ENCODE results near the gene SHKBP1. TPM values are rescaled to one million over a fixed set of nuclear protein-coding genes. Genes with fewer than 3 reads are reported as not detected.

The SHKBP1 gene
- total RNA-seq, 1 donor from 2014 or later, result 170 TPM

GRCh38 chr19:40600570-40601133 lies 24.0 kb downstream of the SHKBP1 start:
- H3K9me3 Mint-ChIP-seq (ENCODE audit: unreplicated experiment), result no peaks in the 10 kb centered on the region
- DNase-seq, result no peak
- H3K27me3 Mint-ChIP-seq (ENCODE audit: unreplicated experiment), result peaks cover 25% of the 10 kb centered on the region
- H3K27ac Mint-ChIP-seq (ENCODE audit: unreplicated experiment), result no peak overlapping the region
- TF ChIP-seq CTCF (IDR thresholded peaks at IDR 0.05; ENCODE audit: partially characterized antibody, unreplicated experiment), result no peak
- H3K4me3 Mint-ChIP-seq (ENCODE audit: unreplicated experiment), result peak overlapping the region; percentile 79
- H3K4me1 Mint-ChIP-seq (ENCODE audit: low read depth, unreplicated experiment), result peaks cover 16% of the 10 kb centered on the region
- no peaks in the 10 kb centered on the region for H3K36me3 Mint-ChIP-seq (ENCODE audit: unreplicated experiment)

- DNase-seq, result peak; percentile 56
- no peak within 1 kb of the TSS for H3K27ac Mint-ChIP-seq (ENCODE audit: unreplicated experiment)
- H3K4me3 Mint-ChIP-seq (ENCODE audit: unreplicated experiment), result peak within 1 kb of the TSS; percentile 79
- H3K4me1 Mint-ChIP-seq (ENCODE audit: low read depth, unreplicated experiment), result peaks cover 18% of the 10 kb centered on the region
- H3K9me3 Mint-ChIP-seq (ENCODE audit: unreplicated experiment), result peaks cover 3% of the 10 kb centered on the region
- H3K27me3 Mint-ChIP-seq (ENCODE audit: unreplicated experiment), result peaks cover 24% of the 10 kb centered on the region
- H3K36me3 Mint-ChIP-seq (ENCODE audit: unreplicated experiment), result no peaks in the 10 kb centered on the region
- TF ChIP-seq CTCF (IDR thresholded peaks at IDR 0.05; ENCODE audit: partially characterized antibody, unreplicated experiment), result no peak
Measured at GRCh38 chr19:40601134-40601974, 24.7 kb downstream of the SHKBP1 start, which contains the start of gene LTBP4. Gene LTBP4 (plus strand): TSS chr19:40601369. CDS start chr19:40601388, 19 bp downstream.

GRCh38 chr19:40603071-40603388 lies 26.4 kb downstream of the SHKBP1 start:
- H3K4me3 Mint-ChIP-seq (ENCODE audit: unreplicated experiment), result peak overlapping the region; percentile 65
- peaks cover 14% of the 10 kb centered on the region for H3K4me1 Mint-ChIP-seq (ENCODE audit: low read depth, unreplicated experiment)
- peaks cover 26% of the 10 kb centered on the region for H3K27me3 Mint-ChIP-seq (ENCODE audit: unreplicated experiment)
- DNase-seq, result no peak
- H3K36me3 Mint-ChIP-seq (ENCODE audit: unreplicated experiment), result no peaks in the 10 kb centered on the region
- no peak overlapping the region for H3K27ac Mint-ChIP-seq (ENCODE audit: unreplicated experiment)
- H3K9me3 Mint-ChIP-seq (ENCODE audit: unreplicated experiment), result peaks cover 5% of the 10 kb centered on the region
- no peak for TF ChIP-seq CTCF (IDR thresholded peaks at IDR 0.05; ENCODE audit: partially characterized antibody, unreplicated experiment)

GRCh38 chr19:40603389-40604170 lies 26.9 kb downstream of the SHKBP1 start:
- H3K27ac Mint-ChIP-seq (ENCODE audit: unreplicated experiment), result no peak overlapping the region
- H3K9me3 Mint-ChIP-seq (ENCODE audit: unreplicated experiment), result peaks cover 5% of the 10 kb centered on the region
- TF ChIP-seq CTCF (IDR thresholded peaks at IDR 0.05; ENCODE audit: partially characterized antibody, unreplicated experiment), result no peak
- H3K27me3 Mint-ChIP-seq (ENCODE audit: unreplicated experiment), result peaks cover 27% of the 10 kb centered on the region
- peak; percentile 90 for DNase-seq
- H3K36me3 Mint-ChIP-seq (ENCODE audit: unreplicated experiment), result no peaks in the 10 kb centered on the region
- H3K4me1 Mint-ChIP-seq (ENCODE audit: low read depth, unreplicated experiment), result peaks cover 14% of the 10 kb centered on the region
- H3K4me3 Mint-ChIP-seq (ENCODE audit: unreplicated experiment), result peak overlapping the region; percentile 82

Data from glutamatergic neuron (in vitro differentiated cells).